ENCODE measurements around the gene CPNE4. TPM values are rescaled to one million over a fixed set of nuclear protein-coding genes. Genes with fewer than 3 reads are reported as not detected.

The CPNE4 gene
- total RNA-seq, 1 donor from 2014 or later = not detected

- Mint-ChIP-seq H3K4me3 (ENCODE audit: unreplicated experiment) (no peak overlapping the region), H3K4me1 (ENCODE audit: unreplicated experiment) (no peaks in the 10 kb centered on the region), H3K36me3 (ENCODE audit: unreplicated experiment) (no peaks in the 10 kb centered on the region), H3K27me3 (ENCODE audit: unreplicated experiment) (no peaks in the 10 kb centered on the region), H3K27ac (ENCODE audit: unreplicated experiment) (no peak overlapping the region), H3K9me3 (ENCODE audit: unreplicated experiment) (peaks cover 4% of the 10 kb centered on the region)
- TF ChIP-seq, protein P1, sequence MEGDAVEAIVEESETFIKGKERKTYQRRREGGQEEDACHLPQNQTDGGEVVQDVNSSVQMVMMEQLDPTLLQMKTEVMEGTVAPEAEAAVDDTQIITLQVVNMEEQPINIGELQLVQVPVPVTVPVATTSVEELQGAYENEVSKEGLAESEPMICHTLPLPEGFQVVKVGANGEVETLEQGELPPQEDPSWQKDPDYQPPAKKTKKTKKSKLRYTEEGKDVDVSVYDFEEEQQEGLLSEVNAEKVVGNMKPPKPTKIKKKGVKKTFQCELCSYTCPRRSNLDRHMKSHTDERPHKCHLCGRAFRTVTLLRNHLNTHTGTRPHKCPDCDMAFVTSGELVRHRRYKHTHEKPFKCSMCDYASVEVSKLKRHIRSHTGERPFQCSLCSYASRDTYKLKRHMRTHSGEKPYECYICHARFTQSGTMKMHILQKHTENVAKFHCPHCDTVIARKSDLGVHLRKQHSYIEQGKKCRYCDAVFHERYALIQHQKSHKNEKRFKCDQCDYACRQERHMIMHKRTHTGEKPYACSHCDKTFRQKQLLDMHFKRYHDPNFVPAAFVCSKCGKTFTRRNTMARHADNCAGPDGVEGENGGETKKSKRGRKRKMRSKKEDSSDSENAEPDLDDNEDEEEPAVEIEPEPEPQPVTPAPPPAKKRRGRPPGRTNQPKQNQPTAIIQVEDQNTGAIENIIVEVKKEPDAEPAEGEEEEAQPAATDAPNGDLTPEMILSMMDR (IDR thresholded peaks at IDR 0.05) = no peak
- no peak for DNase-seq (ENCODE audit: extremely low spot score, unreplicated experiment)
Observed at GRCh38 chr3:131880948-131881347, 153.9 kb downstream of the CPNE4 start.

- no peak overlapping the region for H3K27ac Mint-ChIP-seq (ENCODE audit: unreplicated experiment)
Observed at GRCh38 chr3:131868203-131868602, 166.6 kb downstream of the CPNE4 start.

GRCh38 chr3:131856171-131856570 lies 178.6 kb downstream of the CPNE4 start:
- TF ChIP-seq, protein P1 (IDR thresholded peaks at IDR 0.05) = no peak

More at GRCh38 chr3:131868203-131868602, 166.6 kb downstream of the CPNE4 start:
- Mint-ChIP-seq H3K9me3 (ENCODE audit: unreplicated experiment) (no peaks in the 10 kb centered on the region), H3K4me1 (ENCODE audit: unreplicated experiment) (no peaks in the 10 kb centered on the region), H3K36me3 (ENCODE audit: unreplicated experiment) (no peaks in the 10 kb centered on the region), H3K4me3 (ENCODE audit: unreplicated experiment) (no peak overlapping the region), H3K27me3 (ENCODE audit: unreplicated experiment) (no peaks in the 10 kb centered on the region)
- TF ChIP-seq, protein P1 (IDR thresholded peaks at IDR 0.05) = no peak
- DNase-seq (ENCODE audit: extremely low spot score, unreplicated experiment) = no peak

GRCh38 chr3:131850223-131850622 lies 184.6 kb downstream of the CPNE4 start:
- Mint-ChIP-seq H3K36me3 (ENCODE audit: unreplicated experiment) (no peaks in the 10 kb centered on the region), H3K4me1 (ENCODE audit: unreplicated experiment) (no peaks in the 10 kb centered on the region), H3K9me3 (ENCODE audit: unreplicated experiment) (no peaks in the 10 kb centered on the region), H3K4me3 (ENCODE audit: unreplicated experiment) (no peak overlapping the region), H3K27me3 (ENCODE audit: unreplicated experiment) (no peaks in the 10 kb centered on the region), H3K27ac (ENCODE audit: unreplicated experiment) (no peak overlapping the region)
- no peak for DNase-seq (ENCODE audit: extremely low spot score, unreplicated experiment)
- TF ChIP-seq, protein P1 (IDR thresholded peaks at IDR 0.05) = no peak

More at GRCh38 chr3:131856171-131856570, 178.6 kb downstream of the CPNE4 start:
- no peaks in the 10 kb centered on the region for H3K4me1 Mint-ChIP-seq (ENCODE audit: unreplicated experiment)
- no peaks in the 10 kb centered on the region for H3K27me3 Mint-ChIP-seq (ENCODE audit: unreplicated experiment)
- no peaks in the 10 kb centered on the region for H3K36me3 Mint-ChIP-seq (ENCODE audit: unreplicated experiment)
- H3K27ac Mint-ChIP-seq (ENCODE audit: unreplicated experiment) = no peak overlapping the region
- DNase-seq (ENCODE audit: extremely low spot score, unreplicated experiment) = no peak
- no peak overlapping the region for H3K4me3 Mint-ChIP-seq (ENCODE audit: unreplicated experiment)
- H3K9me3 Mint-ChIP-seq (ENCODE audit: unreplicated experiment) = no peaks in the 10 kb centered on the region

DNA sequence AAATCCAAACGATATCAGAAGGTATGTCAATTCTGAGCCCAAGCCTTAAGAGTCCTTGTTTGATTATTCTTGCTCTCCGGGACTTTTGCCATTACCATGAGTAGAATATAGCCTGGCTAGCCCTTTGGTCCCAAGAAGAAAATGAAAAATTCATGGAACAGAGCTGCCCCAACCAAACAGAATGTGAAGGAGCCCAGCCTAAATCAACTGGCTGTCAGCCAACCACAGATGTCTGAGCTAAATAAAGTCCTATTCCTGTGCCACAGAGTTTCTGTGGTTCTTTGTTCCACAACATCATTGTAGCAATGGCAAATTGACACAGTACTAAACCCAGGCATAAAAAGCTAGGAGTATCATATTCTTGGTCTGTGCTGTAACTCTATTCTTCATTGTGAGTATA lies 185.2 kb downstream of the CPNE4 start:
- Mint-ChIP-seq H3K27me3 (ENCODE audit: unreplicated experiment) (no peaks in the 10 kb centered on the region), H3K4me3 (ENCODE audit: unreplicated experiment) (no peak overlapping the region), H3K27ac (ENCODE audit: unreplicated experiment) (no peak overlapping the region), H3K36me3 (ENCODE audit: unreplicated experiment) (no peaks in the 10 kb centered on the region), H3K4me1 (ENCODE audit: unreplicated experiment) (no peaks in the 10 kb centered on the region), H3K9me3 (ENCODE audit: unreplicated experiment) (no peaks in the 10 kb centered on the region)
- no peak for DNase-seq (ENCODE audit: extremely low spot score, unreplicated experiment)
- TF ChIP-seq, protein P1 (IDR thresholded peaks at IDR 0.05) = no peak

Data from osteocyte (in vitro differentiated cells).